H9 (cell line): ENCODE data around the gene IRAK4. TPM values are rescaled to one million over a fixed set of nuclear protein-coding genes. Genes with fewer than 3 reads are reported as not detected.

Experiments used
- DNase-seq: peaks from one replicate; pipeline ENCODE4 v3.0.0-alpha.2; 2017
- H2AFZ ChIP-seq: one replicate; pipeline ENCODE4 v1.6.1; 2013; ENCODE audit warnings: mild to moderate bottlenecking, low read length, control low read depth, moderate library complexity
- H2AK5ac ChIP-seq: 2 replicates; pipeline ENCODE4 v1.6.1; 2013; ENCODE audit warnings: low read length, control low read depth, mixed read lengths; ENCODE audit not compliant: insufficient read length
- H2BK120ac ChIP-seq: one replicate; pipeline ENCODE4 v1.6.1; 2013; ENCODE audit warnings: low read depth, mild to moderate bottlenecking, low read length, control low read depth, inconsistent platforms; ENCODE audit not compliant: poor library complexity, severe bottlenecking
- H2BK12ac ChIP-seq: 2 replicates; pipeline ENCODE4 v1.6.1; 2013; ENCODE audit warnings: low read length, control low read depth, mixed read lengths, low read depth; ENCODE audit not compliant: insufficient read length
- H2BK15ac ChIP-seq: 2 replicates; pipeline ENCODE4 v1.6.1; 2013; ENCODE audit warnings: low read depth, low read length, control low read depth
- H2BK20ac ChIP-seq: one replicate; pipeline ENCODE4 v1.6.1; 2013; ENCODE audit warnings: low read depth, mild to moderate bottlenecking, low read length, control low read depth, inconsistent platforms; ENCODE audit not compliant: poor library complexity, severe bottlenecking
- H2BK5ac ChIP-seq: 2 replicates; pipeline ENCODE4 v1.6.1; 2013; ENCODE audit warnings: low read length, control low read depth, mixed read lengths; ENCODE audit not compliant: insufficient read length
- H3K14ac ChIP-seq: 2 replicates; pipeline ENCODE4 v1.6.1; 2013; ENCODE audit warnings: low read length, control low read depth; ENCODE audit not compliant: insufficient read depth
- H3K18ac ChIP-seq: 2 replicates; pipeline ENCODE4 v1.6.1; 2013; ENCODE audit warnings: low read depth, mild to moderate bottlenecking, mixed read lengths, low read length, control low read depth; ENCODE audit not compliant: insufficient read length
- H3K23ac ChIP-seq: 2 replicates; pipeline ENCODE4 v1.6.1; 2013; ENCODE audit warnings: low read length, control low read depth, mixed read lengths, low read depth; ENCODE audit not compliant: insufficient read length
- H3K23me2 ChIP-seq: 2 replicates; pipeline ENCODE4 v1.6.1; 2013; ENCODE audit warnings: low read depth, mild to moderate bottlenecking, mixed read lengths, low read length, control low read depth; ENCODE audit not compliant: insufficient read length, poor library complexity, severe bottlenecking
- H3K27ac ChIP-seq: 2 replicates; pipeline ENCODE4 v1.5.1; 2013; ENCODE audit warnings: low read length, control low read depth, mixed read lengths, low read depth; ENCODE audit not compliant: insufficient read length
- H3K27me3 ChIP-seq: 2 replicates; pipeline ENCODE4 v1.6.1; 2013; ENCODE audit warnings: low read length, control low read depth, inconsistent platforms; ENCODE audit not compliant: insufficient read depth
- H3K4ac ChIP-seq: 2 replicates; pipeline ENCODE4 v1.6.1; 2013; ENCODE audit warnings: low read depth, mild to moderate bottlenecking, control low read depth, inconsistent platforms, low read length, moderate library complexity
- H3K4me1 ChIP-seq: 2 replicates; pipeline ENCODE4 v1.6.1; 2013; ENCODE audit warnings: low read length, control low read depth, inconsistent platforms; ENCODE audit not compliant: insufficient read depth
- H3K4me2 ChIP-seq: 2 replicates; pipeline ENCODE4 v1.6.1; 2013; ENCODE audit warnings: low read length, control low read depth, mixed read lengths; ENCODE audit not compliant: insufficient read length, insufficient read depth
- H3K56ac ChIP-seq: 2 replicates; pipeline ENCODE4 v1.6.1; 2013; ENCODE audit warnings: low read depth, mild to moderate bottlenecking, mixed read lengths, low read length, control low read depth; ENCODE audit not compliant: insufficient read length
- H3K79me1 ChIP-seq: 2 replicates; pipeline ENCODE4 v1.6.1; 2013; ENCODE audit warnings: low read depth, mild to moderate bottlenecking, moderate library complexity, low read length, control low read depth, inconsistent platforms; ENCODE audit not compliant: insufficient read depth, poor library complexity, severe bottlenecking
- H3K79me2 ChIP-seq: 2 replicates; pipeline ENCODE4 v1.6.1; 2013; ENCODE audit warnings: low read length, control low read depth, inconsistent platforms; ENCODE audit not compliant: insufficient read depth
- H3K9ac ChIP-seq: 2 replicates; pipeline ENCODE4 v1.6.1; 2013; ENCODE audit warnings: low read length, control low read depth, mixed read lengths; ENCODE audit not compliant: insufficient read length; ENCODE audit errors: extremely low read depth
- H3K9me3 ChIP-seq: one replicate; pipeline ENCODE4 v1.6.1; 2013; ENCODE audit warnings: low read depth, low read length, inconsistent platforms; ENCODE audit not compliant: control insufficient read depth
- H3T11ph ChIP-seq: one replicate; pipeline ENCODE4 v1.6.1; 2013; ENCODE audit warnings: mild to moderate bottlenecking, low read length, control low read depth, inconsistent platforms
- H4K20me1 ChIP-seq: one replicate; pipeline ENCODE4 v1.6.1; 2013; ENCODE audit not compliant: control insufficient read depth, insufficient read length, insufficient read depth
- H4K5ac ChIP-seq: 2 replicates; pipeline ENCODE4 v1.6.1; 2013; ENCODE audit warnings: low read depth, mild to moderate bottlenecking, mixed read lengths, low read length, control low read depth; ENCODE audit not compliant: insufficient read length
- H4K8ac ChIP-seq: replicated peaks from 2 replicates; pipeline ENCODE4 v1.6.1; 2013; ENCODE audit warnings: low read length, control low read depth, mixed read lengths, low read depth; ENCODE audit not compliant: insufficient read length
- H4K91ac ChIP-seq: 2 replicates; pipeline ENCODE4 v1.6.1; 2013; ENCODE audit warnings: low read depth, mild to moderate bottlenecking, moderate library complexity, mixed read lengths, low read length, control low read depth; ENCODE audit not compliant: insufficient read length
- H3K27ac Mint-ChIP-seq, 3 experiments: 2 replicates in 2 of 3; 3 replicates in 1 of 3; pipeline ENCODE4 v1.8.0; 2020 to 2021; ENCODE audit warnings: mixed read lengths in 3 of 3, mild to moderate bottlenecking in 1 of 3, moderate library complexity in 1 of 3
- H3K27me3 Mint-ChIP-seq: 2 replicates; pipeline ENCODE4 v1.8.0; 2021; ENCODE audit warnings: low read depth, mild to moderate bottlenecking, moderate library complexity, mixed read lengths
- H3K36me3 Mint-ChIP-seq, 3 experiments: 2 replicates in 2 of 3; 3 replicates in 1 of 3; pipeline ENCODE4 v1.8.0; 2020 to 2021; ENCODE audit warnings: low read depth in 3 of 3, mixed read lengths in 3 of 3; ENCODE audit not compliant: insufficient read depth in 1 of 3
- H3K4me1 Mint-ChIP-seq, 2 experiments: 2 replicates each; pipeline ENCODE4 v1.8.0; 2020; ENCODE audit warnings: mixed read lengths in 2 of 2
- H3K4me3 Mint-ChIP-seq, 2 experiments: 2 replicates in 1 of 2; 3 replicates in 1 of 2; pipeline ENCODE4 v1.8.0; 2020 to 2021; ENCODE audit warnings: mild to moderate bottlenecking in 2 of 2, mixed read lengths in 2 of 2, moderate library complexity in 1 of 2
- H3K9me3 Mint-ChIP-seq, 2 experiments: 2 replicates in 1 of 2; 3 replicates in 1 of 2; pipeline ENCODE4 v1.8.0; 2020; ENCODE audit warnings: mild to moderate bottlenecking in 2 of 2, mixed read lengths in 2 of 2, moderate library complexity in 1 of 2
- CTCF ChIP-seq: fragments of 200-600 bp; sonication (generic); conservative IDR thresholded peaks from 3 replicates; pipeline ENCODE4 v1.8.0; 2021; ENCODE audit warnings: antibody characterized with exemption, mild to moderate bottlenecking
- total RNA-seq: library from RNA; stranded (reverse); gene quantifications from 2 replicates; pipeline ENCODE4 v1.2.1, GENCODE V29; 2021

The IRAK4 gene
- total RNA-seq, 1 experiment from 2014 or later: 3.0 TPM

- H3K4me1 Mint-ChIP-seq: no peaks in the 10 kb centered on the region
- H3K18ac ChIP-seq: no peak overlapping the region
- no peaks in the 10 kb centered on the region for H3K9me3 ChIP-seq
- H3K4ac ChIP-seq: no peak overlapping the region
- no peak overlapping the region for H2BK12ac ChIP-seq
- no peak overlapping the region for H3T11ph ChIP-seq
- no peak overlapping the region for H2BK5ac ChIP-seq
- H4K8ac ChIP-seq: no peak overlapping the region
- H3K27ac Mint-ChIP-seq: no peak overlapping the region
- no peak overlapping the region for H2BK120ac ChIP-seq
- no peak overlapping the region for H3K9ac ChIP-seq
- H3K4me1 ChIP-seq: no peaks in the 10 kb centered on the region
- no peak overlapping the region for H2AK5ac ChIP-seq
- no peak overlapping the region for H2BK15ac ChIP-seq
- DNase-seq: no peak
- no peak for TF ChIP-seq CTCF
- H3K56ac ChIP-seq: no peak overlapping the region
- H3K36me3 Mint-ChIP-seq: peaks cover 0 to 6% (median 0%) of the 10 kb centered on the region in 3 experiments; a peak in 3 of 7 replicates
- H3K23ac ChIP-seq: no peak overlapping the region
- no peak overlapping the region for H2AFZ ChIP-seq
- no peak overlapping the region for H4K5ac ChIP-seq
- H3K23me2 ChIP-seq: no peaks in the 10 kb centered on the region
- H3K27ac ChIP-seq: no peak overlapping the region
- no peak overlapping the region for H3K4me3 Mint-ChIP-seq
- H4K20me1 ChIP-seq: no peaks in the 10 kb centered on the region
- H3K4me2 ChIP-seq: no peak overlapping the region
- no peaks in the 10 kb centered on the region for H3K79me2 ChIP-seq
- H3K27me3 ChIP-seq: no peaks in the 10 kb centered on the region
- no peak overlapping the region for H2BK20ac ChIP-seq
- no peaks in the 10 kb centered on the region for H3K79me1 ChIP-seq
- H3K27me3 Mint-ChIP-seq: no peaks in the 10 kb centered on the region
- no peak overlapping the region for H3K14ac ChIP-seq
- H4K91ac ChIP-seq: no peak overlapping the region
- H3K9me3 Mint-ChIP-seq: no peaks in the 10 kb centered on the region
Observed at GRCh38 chr12:43789941-43790340, 31.2 kb downstream of the IRAK4 start.
